ENCODE results near the gene DIP2C.
"Not testable (repeated sequence)": the region's sequence is repeated elsewhere in the genome, so short reads cannot be mapped to it uniquely, and the experiment has no call there.

The DIP2C gene

GRCh38 chr10:693506-693905 lies 4.0 kb upstream of the DIP2C start:
- no peak for DNase-seq

DNA sequence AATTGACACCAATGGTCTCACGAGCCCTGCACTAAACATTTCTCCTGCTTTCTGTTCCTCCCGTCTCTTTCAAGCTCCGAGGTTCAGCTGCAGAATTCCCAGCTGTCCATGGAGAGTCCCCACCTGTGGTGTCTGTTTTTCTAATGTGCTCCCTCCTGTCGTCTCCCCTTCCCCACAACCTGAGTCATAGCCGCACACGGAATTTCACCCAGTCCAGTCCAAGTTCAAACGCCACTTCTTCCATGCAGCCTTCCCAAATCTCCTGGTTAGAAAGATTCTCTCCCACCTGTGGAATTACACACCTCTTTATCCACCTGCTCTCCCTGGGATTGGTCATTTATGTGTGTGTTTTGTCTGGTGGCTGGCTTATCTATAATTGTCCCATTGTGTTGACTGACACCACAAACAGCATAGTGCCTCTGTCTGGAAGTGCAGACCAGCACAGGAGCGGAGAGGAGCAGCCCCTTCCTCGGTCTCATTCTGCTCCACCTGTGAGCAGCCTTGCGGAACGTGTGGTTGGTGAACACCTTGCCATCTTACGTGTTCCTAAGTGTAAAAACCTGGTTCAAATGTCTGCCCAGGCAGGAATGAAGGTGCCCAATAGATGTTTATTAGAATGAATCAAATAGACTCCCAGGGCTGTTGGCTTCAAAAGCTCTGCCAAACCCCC lies 3.3 kb upstream of the DIP2C start:
- no peak for DNase-seq

- no peak for DNase-seq
Measured at GRCh38 chr10:691216-691615, 1.7 kb upstream of the DIP2C start.

GRCh38 chr10:690372-691161 lies 1.1 kb upstream of the DIP2C start:
- DNase-seq, result no peak

DNA sequence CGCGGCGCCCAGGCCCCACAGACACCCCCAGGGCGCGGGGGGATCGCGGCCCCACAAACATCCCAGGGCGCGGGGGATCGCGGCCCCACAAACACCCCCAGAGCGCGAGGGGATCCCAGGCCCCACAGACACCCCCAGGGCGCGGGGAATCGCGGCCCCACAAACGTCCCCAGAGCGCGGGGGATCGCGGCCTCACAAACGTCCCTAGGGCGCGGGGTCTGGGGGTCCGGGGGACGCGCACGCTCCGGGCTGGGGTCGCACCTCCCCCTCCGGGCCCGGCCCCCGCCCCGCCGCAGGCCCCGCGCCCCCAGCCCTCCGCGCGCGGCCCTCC lies 382 bp downstream of the DIP2C start:
- DNase-seq, result no peak

DNA sequence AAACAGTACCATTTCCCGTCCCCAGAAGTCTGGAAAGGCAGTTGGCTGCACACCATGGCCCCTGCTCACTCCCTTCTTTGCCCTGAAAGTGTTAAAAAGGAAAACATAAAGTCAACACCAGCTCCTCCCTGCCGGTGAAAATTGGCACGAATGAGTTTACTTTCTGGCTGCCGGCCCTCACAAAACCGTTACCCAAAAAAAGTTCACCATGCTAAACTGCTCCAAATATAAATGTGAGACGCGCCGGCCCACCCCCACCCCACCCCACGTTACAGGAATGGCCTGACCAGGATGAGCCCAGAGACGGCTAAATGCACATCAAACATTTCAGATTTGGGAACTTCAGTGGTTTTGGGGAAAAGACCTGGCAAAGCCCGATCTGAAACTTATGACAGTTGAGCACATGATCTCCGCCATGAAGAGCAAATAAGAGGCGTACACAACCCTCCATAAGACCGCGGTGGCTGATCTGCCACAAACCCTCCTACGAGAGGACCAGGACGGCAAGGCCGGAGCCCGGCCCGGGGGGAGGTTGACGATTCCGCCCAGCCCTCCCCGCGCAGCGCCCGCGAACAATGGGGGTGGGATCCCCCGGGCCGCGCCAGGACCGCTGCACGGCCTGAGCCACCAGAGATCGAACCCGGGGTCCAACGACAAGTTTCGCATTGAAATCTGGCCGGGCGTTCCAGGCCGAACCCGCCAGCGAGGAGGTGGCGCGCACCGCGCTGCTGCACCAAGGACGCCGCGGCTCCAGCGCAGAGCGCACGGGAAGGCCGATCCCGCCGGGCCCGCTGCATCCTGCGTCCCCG lies 952 bp downstream of the DIP2C start:
- no peak for DNase-seq

DNA sequence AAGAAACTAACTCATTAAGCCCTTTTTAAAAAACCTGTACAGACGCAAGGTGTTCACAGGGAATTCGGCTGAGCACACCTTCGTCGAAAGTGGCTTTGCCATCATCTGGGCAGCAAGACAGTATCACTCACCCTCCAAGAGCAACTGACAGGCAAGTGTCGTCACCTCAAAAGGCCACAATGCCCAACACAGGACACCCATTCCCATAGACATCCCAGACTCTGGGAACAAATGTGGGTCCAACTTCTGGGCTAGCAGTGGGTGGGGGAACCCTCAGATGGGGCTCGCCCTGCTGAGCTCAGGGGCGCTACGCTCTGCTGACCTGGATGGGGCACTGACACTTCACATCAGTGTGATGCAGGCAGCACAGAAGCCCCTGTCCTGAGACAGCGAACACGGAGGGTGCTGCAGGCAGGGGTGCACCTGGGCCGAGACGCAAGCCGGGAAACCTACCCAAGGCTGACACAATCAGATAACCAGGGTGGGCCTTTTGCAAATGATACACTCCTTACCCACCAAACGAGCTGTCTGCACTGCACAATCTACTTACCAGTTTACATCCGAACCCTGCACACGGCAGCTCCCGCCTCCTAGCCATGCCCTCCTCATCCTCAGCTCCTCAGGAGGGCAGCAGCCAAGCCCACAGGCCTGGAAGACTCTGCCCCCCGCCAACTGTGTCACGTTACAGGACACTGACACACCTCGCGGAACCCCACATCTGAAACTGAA lies 1.7 kb downstream of the DIP2C start:
- DNase-seq, result no peak

DNA sequence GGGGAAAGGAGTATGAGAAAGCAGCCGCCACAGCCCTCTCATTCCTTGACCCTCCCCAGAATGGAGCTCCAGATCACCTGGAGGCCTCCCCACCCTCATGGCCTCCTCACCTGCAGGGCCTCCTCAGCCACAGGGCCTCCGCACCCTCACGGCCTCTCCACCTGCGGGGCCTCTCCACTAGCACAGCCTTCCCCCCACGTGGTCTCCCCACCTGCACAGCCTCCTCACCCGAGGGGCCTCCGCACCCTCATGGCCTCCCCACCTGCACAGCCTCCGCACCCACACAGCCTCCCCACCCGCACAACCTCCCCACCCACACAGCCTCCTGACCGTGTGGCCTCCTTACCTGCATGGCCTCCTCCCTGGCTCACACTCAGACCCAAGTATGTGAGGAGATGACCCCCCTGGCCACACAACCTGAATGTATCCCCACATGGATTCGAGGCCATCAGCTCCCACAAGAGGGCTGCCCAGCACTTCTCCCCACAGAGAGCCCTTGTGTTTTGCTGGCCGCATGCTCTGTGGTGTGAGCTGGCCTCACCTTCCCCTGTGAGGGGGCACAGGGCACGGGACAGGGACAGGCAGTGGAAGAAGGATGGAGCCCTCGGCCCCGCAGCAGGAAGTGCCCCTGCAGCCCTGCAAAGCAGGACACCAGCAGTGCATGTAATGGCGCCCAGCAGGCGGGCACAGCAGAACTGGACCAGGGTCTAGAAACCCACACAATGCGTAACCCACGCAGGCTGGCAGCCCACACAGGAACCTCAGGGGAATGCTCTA lies 3.1 kb downstream of the DIP2C start:
- DNase-seq, result no peak

GRCh38 chr10:685613-686012 lies 3.9 kb downstream of the DIP2C start:
- no peak for DNase-seq

DNA sequence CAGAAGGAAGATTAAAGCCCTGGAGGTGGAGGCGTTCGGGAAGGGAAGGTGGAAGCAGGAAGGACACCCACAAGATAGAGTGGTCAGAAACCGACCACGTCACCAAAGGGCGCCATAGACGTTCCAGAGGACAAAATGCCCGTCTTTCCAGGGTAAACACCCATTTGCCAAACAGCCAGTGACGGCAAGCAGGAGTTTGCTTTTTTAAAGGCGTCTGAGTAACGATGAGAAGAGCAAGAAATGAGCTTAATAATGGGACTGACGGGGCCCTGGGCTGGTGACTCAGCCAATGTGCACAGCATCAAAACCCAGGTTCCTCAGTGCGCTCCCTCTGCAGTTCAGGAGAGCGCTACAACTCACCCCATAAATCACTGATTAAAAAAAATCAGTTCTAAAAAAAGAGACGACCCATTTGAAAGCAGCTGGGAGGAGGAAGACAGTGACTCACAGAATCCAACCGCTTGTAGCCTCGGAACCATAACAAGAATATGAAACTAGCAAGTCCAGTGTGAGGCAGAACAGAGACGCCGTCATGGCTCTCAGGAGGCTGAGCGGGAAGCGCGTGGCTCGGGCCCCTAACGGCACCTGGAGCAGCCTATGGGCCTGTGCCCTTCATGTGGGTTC lies 5.9 kb downstream of the DIP2C start:
- no peak for DNase-seq

GRCh38 chr10:682931-683447 lies 6.5 kb downstream of the DIP2C start:
- DNase-seq, result no peak

DNA sequence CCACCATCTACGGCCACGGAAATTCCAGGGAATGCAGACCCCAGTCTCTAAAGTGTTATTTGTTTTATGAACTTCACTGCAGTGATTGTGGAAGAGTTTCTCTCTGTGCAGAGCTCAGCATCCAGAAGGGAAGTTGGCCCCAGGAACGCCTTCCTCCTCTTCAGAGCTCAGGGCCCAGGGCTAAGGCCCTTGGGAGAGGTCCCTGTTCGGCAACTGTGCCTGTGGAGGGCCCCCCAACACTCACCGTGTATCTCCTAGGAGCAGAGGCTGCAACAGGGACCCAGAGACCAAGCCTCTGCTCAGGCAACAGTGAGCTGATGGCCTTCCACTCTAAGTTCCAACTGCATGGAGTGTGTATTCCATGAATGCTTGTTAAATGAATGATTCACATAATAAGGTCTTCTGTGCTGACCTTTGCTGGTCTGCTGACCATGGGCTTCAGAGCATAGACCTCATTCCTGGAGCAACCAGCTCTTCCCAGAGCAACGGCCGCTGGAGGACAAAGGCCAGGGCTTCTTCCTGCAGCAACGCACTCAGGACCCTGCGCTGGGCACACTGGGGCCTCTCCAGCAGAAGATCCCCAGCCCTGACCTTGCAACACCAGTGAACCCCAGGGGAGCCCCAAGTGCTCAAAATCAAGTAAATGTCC lies 7.7 kb downstream of the DIP2C start:
- DNase-seq, result no peak

DNA sequence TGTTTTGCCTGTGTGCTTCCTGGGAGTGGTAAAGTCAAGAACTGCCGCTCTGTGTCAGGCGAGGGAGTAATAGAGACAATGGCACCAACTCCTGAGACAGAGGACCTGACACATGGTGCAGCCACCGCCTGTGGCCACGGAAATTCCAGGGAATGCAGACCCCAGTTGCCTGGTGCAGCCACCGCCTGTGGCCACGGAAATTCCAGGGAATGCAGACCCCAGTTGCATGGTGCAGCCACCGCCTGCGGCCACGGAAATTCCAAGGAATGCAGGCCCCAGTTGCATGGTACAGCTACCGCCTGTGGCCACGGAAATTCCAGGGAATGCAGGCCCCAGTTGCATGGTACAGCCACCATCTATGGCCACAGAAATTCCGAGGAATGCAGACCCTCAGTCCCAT lies 8.7 kb downstream of the DIP2C start:
- DNase-seq, result no peak

- DNase-seq, result no peak
Measured at GRCh38 chr10:680146-680545, 9.3 kb downstream of the DIP2C start.

GRCh38 chr10:679556-679955 lies 9.9 kb downstream of the DIP2C start:
- no peak for DNase-seq

DNA sequence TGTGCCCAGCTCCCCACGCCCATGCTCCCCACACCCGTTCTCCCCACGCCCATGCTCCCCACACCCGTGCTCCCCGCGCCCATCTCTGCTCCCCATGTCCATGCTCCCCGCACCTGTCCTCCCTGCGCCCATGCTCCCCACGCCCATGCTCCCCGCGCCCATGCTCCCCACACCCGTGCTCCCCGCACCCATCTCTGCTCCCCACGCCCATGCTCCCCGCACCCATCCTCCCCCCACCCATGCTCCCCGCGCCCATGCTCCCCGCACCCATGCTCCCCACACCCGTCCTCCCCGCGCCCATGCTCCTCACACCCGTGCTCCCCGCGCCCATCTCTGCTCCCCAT lies 10.8 kb downstream of the DIP2C start:
- DNase-seq, result not testable (repeated sequence)

- no peak for DNase-seq
Measured at GRCh38 chr10:677750-678661, 11.5 kb downstream of the DIP2C start.

DNA sequence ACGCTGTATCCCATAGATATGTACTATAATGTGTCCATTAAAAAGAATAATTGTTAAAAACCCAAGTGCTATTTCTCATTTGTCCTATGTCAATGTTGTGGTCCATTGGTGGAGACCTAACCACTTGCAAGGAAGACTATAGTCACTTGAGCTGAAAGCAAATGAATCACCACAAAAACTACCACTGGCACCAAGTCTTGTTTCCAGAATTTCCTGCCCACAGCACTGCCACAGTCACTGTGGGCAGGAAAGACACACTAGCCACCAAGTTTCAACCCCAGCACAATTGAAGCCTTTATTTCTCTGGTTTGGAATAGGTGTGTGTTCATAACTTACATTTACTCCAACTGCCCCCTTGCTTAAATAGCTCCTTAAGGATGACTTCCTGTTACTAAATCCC lies 12.4 kb downstream of the DIP2C start:
- DNase-seq, result no peak

DNA sequence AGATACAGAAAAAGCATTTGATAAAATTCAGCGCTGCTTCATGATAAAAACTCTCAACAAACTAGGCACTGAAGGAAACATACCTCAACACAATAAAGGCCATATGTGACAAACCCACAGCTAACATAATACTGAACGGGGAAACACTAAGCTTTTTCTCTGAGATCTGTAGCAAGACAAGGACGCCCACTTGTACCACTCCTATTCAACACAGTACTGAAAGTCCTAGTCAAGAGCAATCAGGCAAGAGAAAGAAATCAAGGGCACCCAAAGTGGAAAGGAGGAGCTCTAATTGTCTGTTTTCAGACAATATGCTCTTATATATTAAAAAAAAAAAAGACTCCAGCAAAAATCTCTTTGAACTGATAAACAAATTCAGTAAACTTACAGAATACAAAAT lies 13.3 kb downstream of the DIP2C start:
- DNase-seq, result no peak

DNA sequence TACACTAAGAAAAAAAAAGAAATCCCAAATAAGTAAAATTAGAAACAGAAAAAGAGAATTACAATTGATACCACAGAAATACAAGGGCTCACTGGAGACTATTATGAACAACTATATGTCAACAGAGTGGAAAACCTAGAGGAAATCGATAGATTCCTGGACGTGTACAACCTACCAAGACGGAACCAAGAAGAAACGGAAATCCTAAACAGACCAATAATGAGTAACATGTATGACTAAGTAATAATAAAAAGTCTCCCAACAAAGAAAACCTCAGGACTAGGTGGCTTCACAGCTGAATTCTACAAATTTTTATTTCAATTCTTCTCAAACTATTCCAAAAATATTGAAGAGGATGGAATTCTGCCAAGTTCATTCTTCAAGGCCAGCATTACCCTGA lies 13.9 kb downstream of the DIP2C start:
- DNase-seq, result no peak

Data from activated T-cell treated with anti-CD3 and anti-CD28 coated beads for 4 hours (primary cell).